HFFc6 (cell line): ENCODE results near the gene PLA2G12A. TPM values are rescaled to one million over a fixed set of nuclear protein-coding genes. Genes with fewer than 3 reads are reported as not detected.
A peak's percentile ranks its signal among the peaks of the same experiment; 100 is the strongest.
"Not testable (repeated sequence)": the region's sequence is repeated elsewhere in the genome, so short reads cannot be mapped to it uniquely, and the experiment has no call there.

Experiments
- DNase-seq: peaks from one replicate; pipeline ENCODE4 v3.0.0-alpha.2; 2018
- H3K27ac Mint-ChIP-seq: 2 replicates; pipeline ENCODE4 v1.8.0; 2020; ENCODE audit warnings: mild to moderate bottlenecking, mixed read lengths
- H3K27me3 Mint-ChIP-seq: 2 replicates; pipeline ENCODE4 v1.8.0; 2021; ENCODE audit warnings: mild to moderate bottlenecking, moderate library complexity, mixed read lengths; ENCODE audit not compliant: insufficient read depth
- H3K36me3 Mint-ChIP-seq: 2 replicates; pipeline ENCODE4 v1.8.0; 2021; ENCODE audit warnings: low read depth, mixed read lengths
- H3K4me1 Mint-ChIP-seq: 2 replicates; pipeline ENCODE4 v1.8.0; 2020; ENCODE audit warnings: low read depth, mixed read lengths
- H3K4me3 Mint-ChIP-seq: 2 replicates; pipeline ENCODE4 v1.8.0; 2020; ENCODE audit warnings: mild to moderate bottlenecking, moderate library complexity, mixed read lengths
- H3K9me3 Mint-ChIP-seq: 2 replicates; pipeline ENCODE4 v1.8.0; 2020; ENCODE audit warnings: mild to moderate bottlenecking, mixed read lengths
- total RNA-seq, 6 experiments: library from RNA; stranded (reverse); fragmentation: NEBNext Ultra II Directional; extraction: Animal tissue kit (Norgen Biotek cat#: 25700); gene quantifications; 2 replicates in 1 of 6; 3 replicates in 5 of 6; pipeline ENCODE4 v1.2.3, GENCODE V29; 2021
- TF ChIP-seq, protein P1 (sequence below): fragments of 200-600 bp; sonication (generic); IDR thresholded peaks from 2 replicates; pipeline ENCODE4 v1.5.0; 2021; ENCODE audit warnings: antibody characterized with exemption, mild to moderate bottlenecking

Gene PLA2G12A
- total RNA-seq, 6 experiments from 2014 or later = 33.1 to 40.7 (median 38.1) TPM

- Mint-ChIP-seq H3K4me3 (no peak overlapping the region), H3K27me3 (no peaks in the 10 kb centered on the region), H3K9me3 (no peaks in the 10 kb centered on the region; the same call in 1 of the 2 replicates), H3K36me3 (peaks cover 5% of the 10 kb centered on the region; the same call in 1 of the 2 replicates), H3K4me1 (no peaks in the 10 kb centered on the region), H3K27ac (no peak overlapping the region)
- TF ChIP-seq, protein P1, sequence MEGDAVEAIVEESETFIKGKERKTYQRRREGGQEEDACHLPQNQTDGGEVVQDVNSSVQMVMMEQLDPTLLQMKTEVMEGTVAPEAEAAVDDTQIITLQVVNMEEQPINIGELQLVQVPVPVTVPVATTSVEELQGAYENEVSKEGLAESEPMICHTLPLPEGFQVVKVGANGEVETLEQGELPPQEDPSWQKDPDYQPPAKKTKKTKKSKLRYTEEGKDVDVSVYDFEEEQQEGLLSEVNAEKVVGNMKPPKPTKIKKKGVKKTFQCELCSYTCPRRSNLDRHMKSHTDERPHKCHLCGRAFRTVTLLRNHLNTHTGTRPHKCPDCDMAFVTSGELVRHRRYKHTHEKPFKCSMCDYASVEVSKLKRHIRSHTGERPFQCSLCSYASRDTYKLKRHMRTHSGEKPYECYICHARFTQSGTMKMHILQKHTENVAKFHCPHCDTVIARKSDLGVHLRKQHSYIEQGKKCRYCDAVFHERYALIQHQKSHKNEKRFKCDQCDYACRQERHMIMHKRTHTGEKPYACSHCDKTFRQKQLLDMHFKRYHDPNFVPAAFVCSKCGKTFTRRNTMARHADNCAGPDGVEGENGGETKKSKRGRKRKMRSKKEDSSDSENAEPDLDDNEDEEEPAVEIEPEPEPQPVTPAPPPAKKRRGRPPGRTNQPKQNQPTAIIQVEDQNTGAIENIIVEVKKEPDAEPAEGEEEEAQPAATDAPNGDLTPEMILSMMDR = no peak
- DNase-seq = no peak
Measured at GRCh38 chr4:109683621-109684253, 46.1 kb downstream of the PLA2G12A start.

DNA sequence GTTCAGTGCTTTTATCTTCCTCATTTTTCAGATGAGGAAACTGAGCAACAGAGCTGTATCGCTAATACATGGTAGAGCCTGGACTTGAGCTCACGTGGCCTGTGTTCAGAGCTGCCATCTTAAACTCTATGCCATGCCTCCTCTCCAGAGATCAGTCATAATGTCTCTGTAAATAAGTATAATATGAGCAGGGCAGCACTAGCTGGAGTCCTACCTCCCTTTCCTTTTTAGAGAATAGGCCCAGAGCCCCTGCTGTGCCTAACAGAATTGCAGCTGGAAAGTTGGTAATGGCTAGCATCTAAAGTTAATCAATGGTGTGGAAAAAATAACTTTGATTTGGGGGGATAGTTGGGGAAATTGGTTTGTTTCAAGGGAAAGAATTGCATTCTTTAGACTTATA is 47.0 kb downstream of the PLA2G12A start:
- Mint-ChIP-seq H3K27ac (no peak overlapping the region), H3K9me3 (no peaks in the 10 kb centered on the region; the same call in 1 of the 2 replicates), H3K27me3 (no peaks in the 10 kb centered on the region), H3K4me1 (no peaks in the 10 kb centered on the region), H3K36me3 (peaks cover 5% of the 10 kb centered on the region; the same call in 1 of the 2 replicates), H3K4me3 (no peak overlapping the region)
- DNase-seq = no peak
- TF ChIP-seq, protein P1 = no peak

- not testable (repeated sequence) for H3K27ac Mint-ChIP-seq, H3K4me1 Mint-ChIP-seq, H3K4me3 Mint-ChIP-seq, H3K36me3 Mint-ChIP-seq, H3K27me3 Mint-ChIP-seq, H3K9me3 Mint-ChIP-seq, DNase-seq
Measured at GRCh38 chr4:109678925-109679324, 50.9 kb downstream of the PLA2G12A start.

DNA sequence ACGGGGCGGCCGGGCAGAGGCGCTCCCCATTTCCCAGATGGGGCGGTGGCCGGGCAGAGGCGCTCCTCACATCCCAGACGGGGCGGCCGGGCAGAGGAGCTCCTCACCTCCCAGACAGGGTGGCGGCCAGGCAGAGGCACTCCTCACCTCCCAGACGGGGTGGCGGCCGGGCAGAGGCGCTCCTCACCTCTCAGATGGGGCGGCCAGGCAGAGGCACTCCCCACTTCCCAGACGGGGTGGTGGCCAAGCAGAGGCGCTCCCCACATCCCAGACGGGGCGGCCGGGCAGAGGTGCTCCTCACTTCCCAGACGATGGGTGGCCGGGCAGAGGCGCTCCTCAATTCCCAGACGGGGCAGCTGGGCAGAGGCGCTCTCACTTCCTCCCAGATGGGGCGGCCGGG is 51.4 kb downstream of the PLA2G12A start:
- DNase-seq, H3K4me3 Mint-ChIP-seq, H3K27me3 Mint-ChIP-seq, H3K36me3 Mint-ChIP-seq, H3K27ac Mint-ChIP-seq, H3K9me3 Mint-ChIP-seq, H3K4me1 Mint-ChIP-seq: not testable (repeated sequence)

GRCh38 chr4:109676886-109677285 is 53.0 kb downstream of the PLA2G12A start:
- H3K4me1 Mint-ChIP-seq = no peaks in the 10 kb centered on the region
- H3K27ac Mint-ChIP-seq = no peak overlapping the region
- DNase-seq = no peak
- H3K9me3 Mint-ChIP-seq = no peaks in the 10 kb centered on the region; the same call in 1 of the 2 replicates
- TF ChIP-seq, protein P1 = peak; percentile 38
- H3K4me3 Mint-ChIP-seq = no peak overlapping the region
- H3K27me3 Mint-ChIP-seq = no peaks in the 10 kb centered on the region
- peaks cover 5% of the 10 kb centered on the region; the same call in 1 of the 2 replicates for H3K36me3 Mint-ChIP-seq

DNA sequence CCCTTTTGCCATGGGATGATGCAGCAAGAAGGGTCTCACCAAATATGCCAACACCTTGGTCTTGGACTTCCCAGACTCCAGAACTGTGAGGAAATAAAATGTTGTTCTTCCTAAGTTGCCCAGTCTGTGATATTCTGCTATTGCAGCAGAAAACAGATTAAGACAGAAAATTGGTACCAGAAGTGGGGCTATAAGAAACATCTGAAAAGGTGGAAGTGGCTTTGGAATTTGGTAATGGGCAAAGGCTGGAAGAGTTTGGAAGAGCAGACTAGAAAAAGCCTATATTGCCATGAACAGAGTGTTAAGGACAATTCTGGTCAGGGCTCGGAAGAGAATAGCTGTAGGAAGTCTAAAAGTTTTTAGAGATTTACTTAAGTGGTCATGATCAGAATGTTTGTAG is 54.0 kb downstream of the PLA2G12A start:
- Mint-ChIP-seq H3K27ac (no peak overlapping the region), H3K9me3 (no peaks in the 10 kb centered on the region; the same call in none of the 2 replicates), H3K27me3 (no peaks in the 10 kb centered on the region), H3K4me3 (no peak overlapping the region), H3K4me1 (no peaks in the 10 kb centered on the region), H3K36me3 (peaks cover 13% of the 10 kb centered on the region)
- TF ChIP-seq, protein P1 = no peak
- DNase-seq = no peak
